ENCODE measurements around the gene PRKAR1B.

PRKAR1B gene

DNA sequence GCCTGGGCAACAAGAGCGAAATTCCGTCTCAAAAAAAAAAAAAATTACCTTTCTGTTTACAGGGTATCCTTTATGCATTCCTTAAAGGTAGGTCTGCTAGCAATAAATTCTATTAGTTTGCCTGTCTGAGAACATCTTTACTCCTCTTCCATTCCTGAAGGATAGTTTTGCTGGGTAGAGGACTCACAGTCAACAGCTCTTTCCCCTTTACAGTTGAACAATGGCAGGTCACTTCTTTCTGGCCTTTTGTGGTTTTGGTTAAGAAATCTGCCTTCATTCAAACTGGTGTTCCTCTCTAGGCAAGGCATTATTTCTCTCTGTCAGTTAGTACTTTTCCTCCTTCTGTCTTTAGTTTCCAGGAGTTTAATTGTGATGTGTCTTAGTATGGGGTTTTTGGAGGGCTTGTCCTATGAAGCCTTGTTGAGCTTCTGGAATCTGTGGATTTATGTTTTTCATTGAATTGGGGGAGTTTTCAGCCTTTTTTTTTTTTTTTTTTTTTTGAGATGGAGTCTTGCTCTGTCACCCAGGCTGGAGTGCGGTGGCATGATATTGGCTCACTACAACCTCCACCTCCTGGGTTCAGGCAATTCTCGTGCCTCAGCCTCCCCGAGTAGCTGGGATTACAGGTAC is 5.3 kb downstream of the PRKAR1B start:
- DNase-seq (ENCODE audit: low read depth in 2 of 2) = no peak

DNA sequence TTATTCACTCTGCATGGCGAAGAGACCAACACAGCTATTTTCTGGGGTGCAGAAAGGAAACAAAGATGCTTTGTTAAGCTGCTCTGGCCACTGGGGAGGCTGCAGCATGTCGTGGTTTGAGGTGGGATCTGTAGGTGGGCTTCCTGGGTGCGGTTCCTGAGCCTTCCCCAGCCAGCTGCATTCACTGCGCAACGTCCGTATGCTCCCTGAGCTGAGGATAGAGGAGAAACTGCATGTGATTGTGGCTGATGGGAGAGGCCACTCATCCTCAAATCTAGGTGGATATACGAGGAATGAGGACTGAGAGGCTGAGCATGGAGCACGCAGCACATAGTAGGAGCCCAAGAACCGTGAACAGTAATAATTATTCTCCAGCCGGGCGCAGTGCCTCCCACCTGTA is 10.4 kb downstream of the PRKAR1B start:
- no peak for DNase-seq (ENCODE audit: low read depth in 2 of 2)

DNA sequence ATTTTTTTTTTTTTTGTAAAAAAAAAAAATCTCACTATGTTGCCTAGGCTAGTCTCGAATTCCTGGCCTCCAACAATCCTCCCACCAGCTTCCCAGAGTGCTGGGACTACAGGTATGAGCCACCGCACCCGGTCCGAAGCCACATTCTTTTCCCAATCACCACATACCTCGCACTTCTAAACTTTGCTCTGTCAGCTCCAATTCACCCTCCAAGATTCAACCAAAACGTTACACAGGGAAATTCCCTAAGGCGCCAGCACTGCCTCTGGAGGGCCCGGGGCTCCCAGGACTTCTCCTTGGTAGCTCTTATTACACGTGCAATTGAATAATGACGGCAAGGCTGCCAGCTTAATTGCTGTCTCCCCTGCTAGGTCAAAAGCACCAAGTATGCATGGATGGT is 10.9 kb downstream of the PRKAR1B start:
- no peak for DNase-seq (ENCODE audit: low read depth in 2 of 2)

DNA sequence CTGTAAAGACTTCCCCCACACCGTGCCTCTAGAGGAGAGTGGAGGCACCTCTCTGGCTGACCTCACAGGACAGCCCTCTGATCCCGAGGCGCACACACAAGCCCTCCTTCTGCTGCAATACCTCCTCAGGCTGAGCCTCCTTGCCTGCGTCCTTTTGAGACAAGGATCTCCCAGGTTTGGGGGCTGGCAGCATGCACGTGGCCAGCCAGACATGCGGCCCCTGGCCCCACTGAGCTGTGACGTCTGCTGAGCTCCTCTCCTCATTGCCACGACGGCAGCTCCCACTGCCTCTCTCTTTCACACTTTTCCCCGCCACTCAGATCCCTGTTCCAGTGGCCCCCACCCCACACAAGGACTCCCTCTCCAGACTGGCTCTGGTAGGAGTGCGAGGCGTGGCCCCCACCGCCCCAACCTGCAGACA is 12.8 kb downstream of the PRKAR1B start:
- DNase-seq (ENCODE audit: low read depth in 2 of 2) = no peak

DNA sequence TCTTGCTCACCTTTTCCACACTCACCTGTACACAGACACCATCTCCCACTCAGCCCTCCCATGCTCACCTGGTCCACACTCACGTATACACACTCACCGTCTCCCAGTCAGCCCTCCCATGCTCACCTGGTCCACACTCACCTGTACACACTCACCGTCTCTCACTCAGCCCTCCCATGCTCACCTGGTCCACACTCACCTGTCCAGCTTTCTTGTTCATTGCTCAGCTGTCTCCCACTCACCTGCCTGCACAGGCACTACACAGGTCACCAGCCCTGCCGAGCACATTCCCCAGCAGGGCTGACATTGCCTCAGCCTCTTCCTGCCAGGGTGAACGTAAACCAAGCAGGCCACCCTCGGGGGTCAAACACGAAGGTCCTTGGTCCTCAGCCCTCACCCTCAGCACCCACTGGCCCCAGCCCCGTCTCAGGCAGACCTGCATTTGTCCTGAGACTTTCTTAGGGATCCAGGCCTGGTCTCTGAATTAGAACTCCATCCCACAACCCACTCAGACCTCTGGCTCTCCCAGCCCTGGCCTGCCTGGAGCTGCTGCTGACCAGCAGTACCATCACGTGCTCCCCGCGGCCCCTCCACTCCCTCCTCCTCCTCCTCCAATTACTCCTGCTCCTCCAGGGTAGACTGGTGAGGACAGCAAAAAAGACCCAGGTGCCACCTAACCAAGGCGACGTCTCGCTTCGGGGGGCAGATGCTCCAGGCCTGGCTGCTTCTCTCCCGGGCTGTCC is 13.4 kb downstream of the PRKAR1B start:
- no peak for DNase-seq (ENCODE audit: low read depth in 2 of 2)

DNA sequence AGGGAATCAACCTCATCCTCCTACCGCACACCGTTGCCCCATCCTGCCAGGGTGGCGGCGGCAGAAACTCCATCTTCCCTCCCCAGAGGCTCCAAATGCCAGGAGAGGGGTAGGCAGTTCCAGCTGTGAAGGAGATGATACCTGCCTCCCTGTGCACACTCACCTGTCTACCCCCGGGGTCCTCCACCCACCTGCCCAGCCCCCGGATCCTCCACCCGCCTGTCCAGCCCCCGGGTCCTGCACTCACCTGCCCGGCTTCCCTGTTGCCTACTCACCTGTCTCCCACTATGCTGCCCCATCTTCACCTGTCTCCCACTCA is 14.0 kb downstream of the PRKAR1B start:
- no peak for DNase-seq (ENCODE audit: low read depth in 2 of 2)

DNA sequence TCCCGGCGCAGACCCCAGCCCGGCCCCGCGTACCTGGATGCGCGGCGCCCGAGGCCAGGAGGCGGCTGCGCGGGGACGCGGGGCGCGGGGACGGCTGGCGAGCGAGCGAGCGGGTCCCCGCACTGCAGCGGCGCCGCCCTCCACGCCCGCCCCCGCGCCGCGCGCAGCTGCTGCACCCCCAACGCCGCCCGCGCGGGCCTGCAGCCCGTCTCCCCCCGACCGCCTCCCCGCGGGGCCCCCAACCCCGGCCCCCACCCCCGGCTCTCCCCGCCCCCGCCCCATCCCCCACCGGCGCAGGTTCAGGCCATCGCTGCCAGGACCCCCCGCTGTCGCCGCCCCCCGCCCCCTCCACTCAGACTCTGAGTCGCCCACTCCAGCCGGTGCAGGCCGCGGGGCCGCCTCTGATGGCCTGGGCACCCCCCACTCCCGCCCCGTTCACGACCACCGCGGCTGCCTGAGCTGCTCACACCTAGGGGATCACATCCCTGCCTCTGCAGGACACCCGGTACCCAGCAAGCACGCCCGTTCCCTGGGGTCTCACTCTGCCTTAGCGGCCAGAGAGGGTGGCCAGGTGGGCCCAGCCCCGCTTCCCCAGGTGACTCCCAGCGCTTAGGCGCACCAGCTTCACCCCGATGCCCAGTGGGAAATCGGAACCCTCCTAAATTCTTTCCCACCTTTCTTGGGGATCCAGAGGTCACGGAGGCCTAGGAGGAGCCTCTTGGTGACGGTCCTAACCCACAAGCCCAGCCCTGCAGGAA is 14.5 kb downstream of the PRKAR1B start:
- no peak for DNase-seq (ENCODE audit: low read depth in 2 of 2)

DNA sequence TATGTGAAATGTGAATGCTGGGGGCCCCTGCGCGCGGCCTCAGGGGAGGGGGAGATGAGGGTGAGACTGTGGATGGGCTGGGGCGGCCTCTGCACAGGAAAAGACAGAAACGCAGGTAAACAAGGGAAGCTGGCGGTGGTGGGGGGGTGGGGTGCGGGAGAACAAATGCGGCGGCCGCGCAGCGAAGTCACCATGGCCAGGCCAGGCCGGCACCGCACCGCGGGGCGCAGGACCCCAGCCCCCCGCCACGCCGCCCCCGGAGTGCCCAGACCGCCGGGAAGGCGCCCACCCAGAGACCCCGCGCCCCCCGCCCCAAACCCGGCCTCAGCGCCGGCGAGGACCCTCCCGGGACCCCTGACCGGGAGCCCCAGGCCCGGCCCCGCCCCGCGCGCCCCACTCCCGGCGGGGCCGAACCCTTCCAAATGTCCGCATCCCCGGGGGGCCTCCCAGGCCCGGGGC is 15.1 kb downstream of the PRKAR1B start:
- no peak for DNase-seq (ENCODE audit: low read depth in 2 of 2)

DNA sequence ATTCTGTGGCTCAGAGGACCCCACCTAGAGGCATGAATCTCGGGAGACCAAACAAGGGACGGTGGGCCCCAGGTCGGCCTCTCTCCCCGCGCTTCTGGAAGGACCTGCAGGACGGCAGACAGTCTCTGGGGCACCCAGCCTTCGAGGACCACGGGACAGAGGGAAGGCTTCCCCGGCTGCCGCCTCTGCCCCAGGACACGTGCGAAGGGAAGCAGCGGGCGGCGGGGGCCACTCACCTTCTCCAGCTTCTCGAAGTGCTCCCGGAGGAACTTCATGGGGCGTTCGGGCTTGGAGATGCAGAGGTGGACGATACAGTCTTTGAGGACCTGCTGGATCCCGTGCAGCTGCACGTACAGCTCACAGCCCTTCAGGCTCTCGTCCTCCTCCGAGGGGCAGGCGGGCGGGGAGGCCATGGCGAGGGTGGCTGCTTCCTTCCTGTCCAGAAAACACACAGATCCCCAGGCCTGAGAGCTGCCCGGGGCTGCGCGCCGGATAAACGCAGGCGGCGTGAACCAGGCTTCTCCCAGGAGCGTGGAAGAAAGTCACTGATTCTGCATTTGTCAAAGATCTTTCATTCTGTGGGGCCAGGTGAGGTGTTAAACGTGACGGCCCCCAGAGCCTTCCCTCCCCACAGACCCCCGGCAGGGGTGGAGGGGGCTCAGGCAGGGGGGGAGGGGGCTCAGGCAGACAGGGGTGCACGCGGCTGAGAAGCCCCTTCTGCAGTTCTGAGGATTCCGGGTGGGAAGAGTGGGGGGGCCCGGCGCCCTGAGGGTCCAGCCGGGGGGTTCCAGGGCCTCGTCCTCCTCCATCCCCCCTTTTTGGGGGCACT is 15.8 kb downstream of the PRKAR1B start:
- no peak for DNase-seq (ENCODE audit: low read depth in 2 of 2)

DNA sequence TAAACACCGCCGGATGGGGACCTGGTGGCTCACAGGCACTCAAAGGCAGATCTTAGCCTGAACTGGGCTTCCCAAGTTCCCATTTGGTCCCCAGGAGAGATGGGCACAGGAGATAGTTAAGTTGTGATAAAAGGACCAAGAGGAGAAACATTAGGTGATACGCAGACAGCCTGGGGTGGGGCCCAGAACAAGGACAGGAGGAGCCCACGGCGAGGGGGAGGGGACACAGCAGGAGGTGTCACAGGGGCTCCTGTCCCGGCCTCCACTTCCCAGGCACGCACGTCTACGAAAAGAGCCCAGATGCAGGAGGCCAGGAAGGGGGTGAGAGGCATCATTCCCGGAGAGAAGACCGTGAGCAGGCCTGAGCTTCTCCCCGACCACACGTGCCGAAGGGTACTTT is 16.9 kb downstream of the PRKAR1B start:
- DNase-seq (ENCODE audit: low read depth in 2 of 2) = no peak

DNA sequence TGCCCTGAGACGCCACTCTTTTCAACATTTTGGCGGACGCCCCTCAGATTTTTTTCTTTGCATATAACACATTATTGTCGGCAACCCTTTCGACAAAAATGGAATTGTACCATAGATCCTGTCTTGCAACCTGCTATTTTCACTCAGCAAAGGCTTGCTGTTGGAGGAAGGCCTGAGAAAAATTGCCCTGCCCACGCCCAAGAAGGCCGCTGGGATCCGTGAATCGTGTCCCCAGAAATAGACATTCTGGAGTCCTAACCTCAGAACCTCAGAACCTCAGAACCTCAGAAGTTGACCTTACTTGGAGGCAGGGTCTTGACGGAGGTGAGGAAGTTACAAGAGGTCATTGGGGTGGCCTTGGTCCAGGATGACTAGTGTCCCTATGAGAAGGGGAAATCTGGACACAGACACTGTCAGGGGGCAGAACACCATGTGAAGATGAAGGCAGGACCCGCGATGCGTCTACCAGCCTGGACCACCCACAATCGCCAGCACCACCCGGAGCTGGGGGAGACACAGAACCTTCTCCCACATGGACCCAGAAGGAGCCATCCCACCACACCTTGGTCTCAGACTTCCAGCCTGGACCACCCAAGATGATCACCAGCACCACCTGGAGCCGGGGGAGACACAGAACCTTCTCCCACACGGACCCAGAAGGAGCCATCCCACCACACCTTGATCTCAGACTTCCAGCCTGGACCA is 19.6 kb downstream of the PRKAR1B start:
- DNase-seq (ENCODE audit: low read depth in 2 of 2) = no peak

DNA sequence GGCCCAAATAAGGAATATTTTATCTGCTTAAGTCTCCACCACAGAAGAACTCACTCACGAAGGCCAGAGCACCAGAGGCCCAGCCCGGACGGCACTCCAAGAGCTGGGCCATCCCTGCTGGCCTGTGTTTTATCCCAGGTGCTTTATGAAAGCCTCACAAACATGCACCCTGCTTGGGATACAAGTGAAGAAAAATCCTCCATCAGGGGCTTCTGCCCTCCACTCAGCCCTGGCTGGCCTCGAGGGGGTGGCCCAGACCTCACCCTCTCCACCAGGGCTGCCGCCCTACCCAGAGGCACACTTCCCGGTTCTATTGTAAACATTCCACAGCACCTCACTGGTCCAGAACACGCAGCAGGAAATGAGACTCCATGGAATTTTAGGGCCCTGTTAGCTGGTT is 20.4 kb downstream of the PRKAR1B start:
- no peak for DNase-seq (ENCODE audit: low read depth in 2 of 2)

DNA sequence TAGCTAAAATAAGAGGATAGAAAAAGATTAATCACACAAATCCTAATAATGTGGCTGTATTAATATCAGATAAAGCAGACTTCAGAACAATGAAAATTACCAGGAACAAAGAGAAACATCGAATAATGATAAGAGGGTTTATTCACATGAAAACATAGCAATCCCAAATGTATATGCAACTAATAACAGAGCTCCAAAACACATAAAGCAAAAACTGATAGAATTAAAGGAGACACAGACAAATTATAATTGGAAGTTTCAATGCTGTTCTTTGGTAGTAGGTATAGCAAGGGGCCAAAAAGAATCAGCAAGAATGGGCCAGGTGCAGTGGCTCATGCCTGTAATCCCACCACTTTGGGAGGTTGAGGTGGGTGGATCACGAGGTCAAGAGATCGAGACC is 24.0 kb downstream of the PRKAR1B start:
- no peak for DNase-seq (ENCODE audit: low read depth in 2 of 2)

DNA sequence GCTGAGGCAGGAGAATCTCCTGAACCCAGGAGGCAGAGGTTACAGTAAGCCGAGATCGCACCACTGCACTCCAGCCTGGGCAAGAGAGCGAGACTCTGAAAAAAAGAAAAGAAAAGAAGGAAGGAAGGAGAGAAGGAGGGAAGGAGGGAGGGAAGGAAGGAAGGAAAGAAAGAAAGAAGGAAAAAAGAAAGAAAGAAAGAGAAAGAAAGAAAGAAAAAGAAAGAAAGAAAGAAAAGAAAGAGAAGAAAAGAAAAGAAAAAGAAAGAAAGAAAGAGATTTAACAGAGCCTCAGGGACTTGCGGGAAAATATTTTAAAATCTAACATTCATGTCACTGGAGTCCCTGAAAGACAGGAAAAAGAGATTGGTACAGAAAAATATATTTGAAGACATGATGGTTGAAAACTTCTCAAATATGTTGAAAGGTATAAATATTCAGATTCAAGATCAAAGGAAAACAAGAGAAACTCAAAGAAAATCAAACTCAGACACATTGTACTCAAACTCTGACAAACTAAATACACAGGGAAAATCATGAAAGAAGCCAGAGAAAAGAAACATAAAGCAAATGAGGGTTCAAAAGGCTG is 25.9 kb downstream of the PRKAR1B start:
- DNase-seq (ENCODE audit: low read depth in 2 of 2) = no peak

DNA sequence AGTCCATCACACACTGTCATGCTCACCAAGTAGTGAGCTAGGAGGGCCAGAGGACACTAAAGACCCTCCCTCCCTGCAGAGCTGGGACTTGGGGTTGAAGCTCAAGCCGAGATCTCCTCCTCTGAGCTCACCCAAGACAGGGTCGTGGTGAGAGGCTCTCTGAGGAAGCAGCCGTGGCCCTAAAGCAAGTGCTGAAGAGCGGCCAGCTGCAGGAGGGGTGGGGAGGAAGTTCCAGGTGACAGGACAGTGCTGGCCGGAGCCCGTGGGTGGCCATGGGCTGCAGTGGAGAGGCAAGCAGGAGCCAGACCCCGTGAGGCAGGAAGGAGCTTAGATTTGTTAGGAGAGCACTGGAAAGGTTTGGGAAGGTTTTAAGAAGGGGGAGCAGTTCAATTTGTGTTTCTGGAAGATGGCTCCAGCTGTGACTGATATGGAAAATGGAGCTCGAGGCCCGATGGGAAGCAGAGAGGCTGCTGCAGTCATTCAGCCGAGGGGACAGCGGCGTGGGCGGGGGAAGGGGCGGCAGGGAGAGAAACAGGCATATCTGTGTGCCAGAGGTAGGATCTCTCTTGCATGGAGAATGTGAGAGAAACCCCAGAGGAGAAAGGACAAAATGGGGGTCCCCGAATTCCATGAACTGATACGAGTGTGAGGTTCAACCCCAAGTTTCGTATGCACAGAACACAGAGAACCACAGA is 27.5 kb downstream of the PRKAR1B start:
- DNase-seq (ENCODE audit: low read depth in 2 of 2) = no peak

DNA sequence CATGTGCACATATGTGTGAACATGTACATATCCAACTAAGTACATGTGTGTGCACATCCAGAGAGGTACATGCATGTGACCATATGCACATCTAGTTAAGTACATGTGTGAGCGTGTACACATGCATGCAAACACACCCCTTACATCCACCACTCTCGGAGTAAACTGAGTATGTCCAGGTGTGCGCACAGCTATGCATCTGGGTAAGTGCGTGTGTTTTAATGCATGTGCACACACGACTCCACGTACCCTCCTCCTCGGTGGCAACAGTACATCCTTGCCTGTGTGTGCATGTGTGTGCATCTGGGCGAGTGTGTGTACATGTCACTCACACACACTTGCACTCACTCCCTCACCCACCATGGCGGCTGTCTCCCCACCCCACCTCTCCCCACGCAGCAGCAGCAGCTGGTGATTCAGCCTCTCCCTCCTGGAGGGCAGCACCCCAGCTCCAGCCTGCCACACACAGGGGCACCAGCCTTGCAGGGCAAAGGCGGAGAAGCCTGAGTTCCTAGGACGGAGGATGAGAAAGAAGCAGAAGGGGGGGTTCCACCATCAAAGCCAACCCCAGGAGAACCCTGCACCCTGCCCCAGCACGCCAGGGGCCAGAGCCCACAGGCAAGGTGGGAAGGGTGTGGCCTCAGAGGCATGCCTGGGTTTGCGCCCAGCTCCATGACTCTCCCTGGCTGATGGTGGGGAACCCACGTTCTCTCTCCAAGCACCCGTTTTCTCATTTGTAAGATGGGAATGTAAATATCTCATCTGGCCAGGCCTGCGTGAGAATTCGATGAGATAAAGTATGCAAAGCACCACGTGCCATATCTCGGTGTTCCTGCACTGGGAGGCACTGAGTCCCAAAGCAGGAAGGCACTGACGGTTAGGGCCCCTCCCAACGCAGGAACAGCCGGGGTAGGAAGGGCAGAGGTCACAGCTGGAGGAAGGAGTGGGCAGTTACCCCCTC is 28.3 kb downstream of the PRKAR1B start:
- no peak for DNase-seq (ENCODE audit: low read depth in 2 of 2)

DNA sequence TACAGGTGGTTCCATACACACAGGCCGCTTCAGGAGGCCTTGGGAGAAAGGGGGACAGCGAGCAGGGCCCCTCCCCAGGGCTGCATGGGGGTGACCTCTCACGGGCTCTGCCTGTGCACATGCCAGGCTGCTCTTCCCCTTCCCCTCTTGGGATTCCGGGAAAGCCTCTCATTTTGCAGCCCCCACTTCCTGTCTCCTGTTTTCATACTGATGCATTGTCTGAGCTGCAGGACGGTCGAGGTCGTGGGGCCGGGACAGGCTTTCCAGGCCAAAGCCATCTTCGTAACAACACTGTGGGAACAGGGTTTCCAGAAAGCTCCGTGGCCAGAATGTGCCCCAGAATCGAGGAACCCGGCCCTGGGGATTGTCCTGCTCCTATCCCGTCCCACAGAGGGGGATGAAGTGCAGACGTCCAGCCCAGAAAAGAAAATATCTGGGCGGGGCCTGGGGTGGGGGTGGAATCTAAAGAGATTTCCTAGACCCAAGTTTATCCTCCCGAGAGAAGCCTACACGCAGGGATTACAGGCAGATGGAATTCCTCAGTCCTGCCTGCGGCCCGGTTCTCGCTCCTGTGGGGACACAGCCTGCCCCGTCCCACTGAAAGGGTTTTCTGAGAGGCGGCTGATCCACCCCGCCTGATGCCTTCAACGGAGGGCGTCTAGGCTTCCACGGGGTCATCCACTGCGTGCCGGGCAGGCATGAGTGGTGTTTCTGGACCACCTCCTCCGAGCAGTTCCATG is 30.1 kb downstream of the PRKAR1B start:
- no peak for DNase-seq (ENCODE audit: low read depth in 2 of 2)

DNA sequence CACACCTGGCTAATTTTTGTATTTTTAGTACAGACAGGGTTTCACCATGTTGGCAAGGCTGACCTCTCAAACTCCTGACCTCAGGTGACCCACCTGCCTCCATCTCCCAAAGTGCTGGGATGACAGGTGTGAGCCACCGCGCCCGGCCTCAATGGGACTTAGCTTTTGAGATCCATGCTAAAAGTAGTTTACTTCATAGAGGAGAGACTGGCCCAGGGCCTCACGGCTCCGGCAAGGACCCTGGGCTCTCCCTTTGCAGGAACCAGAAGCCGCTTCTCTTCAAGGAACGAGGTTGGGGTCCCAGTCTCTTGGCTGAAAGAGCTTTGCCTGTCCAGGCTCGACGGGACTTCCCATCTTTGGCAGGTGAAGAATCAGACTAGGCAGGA is 30.7 kb downstream of the PRKAR1B start:
- no peak for DNase-seq (ENCODE audit: low read depth in 2 of 2)

DNA sequence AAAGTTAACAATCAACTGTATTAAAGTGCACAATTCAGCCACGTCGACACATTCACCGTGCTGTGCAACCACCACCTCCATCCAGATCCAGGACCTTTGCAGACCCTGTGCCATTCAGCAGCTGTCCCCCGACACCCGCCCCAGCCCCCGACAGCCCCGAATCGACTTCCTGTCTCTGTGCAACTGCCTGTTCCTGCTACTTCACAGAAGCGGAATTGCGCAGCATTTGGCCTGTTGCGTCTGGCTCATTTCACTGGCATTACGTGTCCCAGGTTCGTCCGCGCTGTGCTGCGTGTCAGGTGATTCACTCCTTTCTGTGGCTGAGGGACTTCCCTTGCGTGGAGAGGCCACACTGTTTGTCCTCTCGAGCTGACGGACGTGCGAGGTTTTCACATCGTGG is 33.8 kb downstream of the PRKAR1B start:
- DNase-seq (ENCODE audit: low read depth in 2 of 2) = no peak

Measured in stimulated activated CD8-positive, alpha-beta memory T cell treated with anti-CD3 and anti-CD28 coated beads, Interleukin-2, amount 100 ng/mL, for 1 hour (primary cell).